Astrocyte of the hippocampus (primary cell): ENCODE results near the gene BBLN.
A peak's percentile ranks its signal among the peaks of the same experiment; 100 is the strongest.
"Not testable (repeated sequence)": the region's sequence is repeated elsewhere in the genome, so short reads cannot be mapped to it uniquely, and the experiment has no call there.

ENCODE experiments used
- DNase-seq: peaks from one replicate; pipeline ENCODE4 v3.0.0; 2011; ENCODE audit warnings: low read depth, low spot score

BBLN gene

GRCh38 chr9:128159784-128160602 lies at the start of gene BBLN:
BBLN (plus strand) TSS chr9:128160265; CDS start chr9:128160408, 143 bp downstream.
- peak; percentile 96 for DNase-seq

- DNase-seq, result not testable (repeated sequence)
These were observed 48.3 kb upstream of the BBLN start for GRCh38 chr9:128111726-128112125.

GRCh38 chr9:128113526-128114325 lies 46.3 kb upstream of the BBLN start:
- no peak for DNase-seq

GRCh38 chr9:128114326-128115186 lies 45.5 kb upstream of the BBLN start:
- DNase-seq, result no peak

GRCh38 chr9:128115187-128116103 lies 44.6 kb upstream of the BBLN start:
- DNase-seq, result no peak

- DNase-seq, result no peak
These were observed 43.7 kb upstream of the BBLN start for GRCh38 chr9:128116104-128117083.

GRCh38 chr9:128117613-128118471 lies 42.2 kb upstream of the BBLN start:
- peak; percentile 95 for DNase-seq

GRCh38 chr9:128118472-128118857 lies 41.6 kb upstream of the BBLN start:
- DNase-seq, result no peak

GRCh38 chr9:128118971-128119665 lies 40.9 kb upstream of the BBLN start:
- DNase-seq, result no peak

GRCh38 chr9:128120061-128120740 lies 39.9 kb upstream of the BBLN start:
- no peak for DNase-seq

GRCh38 chr9:128120741-128121465 lies 39.2 kb upstream of the BBLN start:
- no peak for DNase-seq

- no peak for DNase-seq
These were observed 38.6 kb upstream of the BBLN start for GRCh38 chr9:128121466-128121810.

- no peak for DNase-seq
These were observed 37.9 kb upstream of the BBLN start for GRCh38 chr9:128121924-128122808.

- no peak for DNase-seq
These were observed 37.3 kb upstream of the BBLN start for GRCh38 chr9:128122809-128123175.

- DNase-seq, result no peak
These were observed 36.5 kb upstream of the BBLN start for GRCh38 chr9:128123451-128124080.
